ENCODE data around the gene RGS6.

Gene RGS6

DNA sequence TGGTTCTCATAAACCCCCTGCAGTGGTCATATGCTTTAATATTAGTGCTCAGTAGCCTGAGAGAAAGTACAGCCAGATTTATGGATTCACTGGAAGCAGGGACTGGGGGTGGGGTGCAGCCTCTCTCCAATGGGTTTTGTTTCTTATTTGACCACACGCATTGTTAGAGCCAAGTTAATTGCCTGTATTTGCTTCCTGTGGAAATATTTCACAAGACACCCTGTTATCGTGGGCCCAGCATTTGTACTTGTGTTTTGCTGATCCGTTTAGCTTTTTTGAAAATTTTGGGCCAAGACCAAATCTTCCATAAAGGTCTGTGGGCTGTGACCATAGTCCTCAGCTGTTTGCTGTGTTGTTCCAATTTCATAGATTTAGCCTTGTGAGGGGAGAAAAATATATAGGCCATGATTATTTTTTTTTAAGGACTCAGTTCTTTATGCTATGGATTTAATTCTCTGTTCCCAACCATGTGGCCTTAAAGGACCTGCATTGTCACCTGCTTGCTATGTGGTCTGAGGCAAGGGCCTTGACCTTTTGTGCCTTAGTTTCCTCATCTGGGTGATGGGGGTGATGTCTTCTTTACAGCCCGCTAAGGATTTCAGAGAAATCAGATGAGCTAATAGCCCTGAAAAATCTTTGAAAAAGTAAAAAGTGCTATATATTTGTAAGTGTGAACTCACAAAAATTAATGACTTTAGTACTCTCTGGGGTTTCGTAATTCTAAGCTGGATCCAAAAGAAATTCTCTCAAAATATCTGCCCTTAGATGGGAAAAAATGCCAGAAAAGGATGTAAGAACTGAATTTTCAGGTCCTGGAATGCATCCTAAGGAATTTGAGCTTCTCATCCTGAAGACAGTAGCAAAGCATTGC, 591.4 kb downstream of the RGS6 start:
- CTCF ChIA-PET, result interaction anchor here (0.8 kb wide), 1 partner anchor 9 kb away, joined by 4 read pairs; no protein-coding TSS in a partner anchor
- POLR2A ChIA-PET, result no interaction called here
- TF ChIP-seq ZNF384 (IDR thresholded peaks at IDR 0.05) (no peak), FOXM1 (IDR thresholded peaks at IDR 0.05; ENCODE audit: borderline replicate concordance) (no peak), TARDBP (IDR thresholded peaks at IDR 0.05) (no peak), NFRKB (IDR thresholded peaks at IDR 0.05) (no peak), SP1 (IDR thresholded peaks at IDR 0.05) (no peak), ARNT (IDR thresholded peaks at IDR 0.05) (no peak), BHLHE40 (IDR thresholded peaks at IDR 0.05; ENCODE audit: borderline replicate concordance) (no peak), HDGF (IDR thresholded peaks at IDR 0.05; ENCODE audit: borderline replicate concordance) (no peak), CTBP1 (IDR thresholded peaks at IDR 0.05; ENCODE audit: borderline replicate concordance) (no peak), L3MBTL2 (conservative IDR thresholded peaks at IDR 0.05) (no peak), FOXA1 (IDR thresholded peaks at IDR 0.05) (no peak), FOXK2 (IDR thresholded peaks at IDR 0.05) (no peak)
- no peak for DNase-seq (ENCODE audit: extremely low spot score)

DNA sequence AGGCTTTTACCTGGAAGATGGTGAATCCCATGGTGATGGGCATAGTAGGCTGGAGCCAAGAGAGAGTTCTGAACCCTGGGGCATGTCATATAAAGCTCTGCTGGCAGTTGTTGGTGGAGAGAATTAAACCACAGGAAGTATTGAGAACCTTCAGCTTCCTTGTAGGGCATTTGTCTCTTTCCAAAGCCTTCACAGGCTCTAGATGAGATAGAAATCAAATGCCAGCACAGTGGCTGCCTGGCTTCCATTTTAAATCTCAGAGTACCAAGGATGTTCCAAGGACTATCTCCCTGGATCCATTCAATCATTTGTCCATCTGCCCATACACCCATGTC, 592.0 kb downstream of the RGS6 start:
- ChIA-PET POLR2A (no interaction called here), CTCF (interaction anchor here (0.8 kb wide), 1 partner anchor 10 kb away, joined by 4 read pairs; no protein-coding TSS in a partner anchor)
- DNase-seq (ENCODE audit: extremely low spot score), result no peak
- TF ChIP-seq FOXK2 (IDR thresholded peaks at IDR 0.05), result no peak
- TF ChIP-seq CTBP1 (IDR thresholded peaks at IDR 0.05; ENCODE audit: borderline replicate concordance), result no peak
- no peak for TF ChIP-seq L3MBTL2 (conservative IDR thresholded peaks at IDR 0.05)

DNA sequence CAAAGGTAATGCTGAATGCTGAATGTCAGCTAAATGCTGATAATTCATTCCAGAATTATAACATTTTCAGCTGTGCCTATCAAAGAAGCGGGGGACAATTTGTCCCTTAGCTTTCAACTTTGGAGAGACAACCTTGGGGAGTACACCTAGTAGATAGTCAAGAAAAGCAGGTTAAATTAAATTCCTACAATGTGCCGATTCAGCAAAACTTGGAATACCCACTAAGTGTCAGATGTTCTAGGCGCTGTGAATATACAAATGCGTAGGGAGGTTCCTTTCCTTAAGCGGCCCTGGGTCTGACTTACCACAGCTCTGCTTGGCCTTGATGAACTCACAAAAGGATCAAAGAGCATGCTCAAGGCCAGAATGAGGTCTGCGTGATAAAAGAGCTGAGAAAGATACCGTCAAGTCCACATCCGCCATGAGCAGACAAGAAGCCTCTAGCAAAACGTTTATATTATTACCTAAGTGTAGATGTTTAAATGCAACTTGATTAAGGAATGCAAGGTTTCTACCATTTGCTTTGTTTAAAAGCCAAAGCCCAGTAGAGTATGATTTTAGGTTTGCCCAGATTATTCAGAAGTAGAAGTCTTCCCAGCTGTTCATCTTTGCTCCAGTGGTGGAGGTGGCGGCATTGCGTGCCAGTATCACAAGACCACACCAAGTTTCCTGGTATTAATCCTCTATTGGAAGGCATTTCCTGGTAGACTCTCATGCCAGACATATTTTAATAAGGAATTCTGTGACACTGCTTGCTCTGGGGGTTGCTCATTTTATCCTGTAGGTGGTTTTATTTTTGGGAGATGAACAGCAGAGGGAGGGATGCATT, 593.1 kb downstream of the RGS6 start:
- ChIA-PET CTCF (no interaction called here), POLR2A (no interaction called here)
- DNase-seq (ENCODE audit: extremely low spot score), result no peak
- TF ChIP-seq ZNF384 (IDR thresholded peaks at IDR 0.05) (no peak), FOXM1 (IDR thresholded peaks at IDR 0.05; ENCODE audit: borderline replicate concordance) (no peak), LEF1 (IDR thresholded peaks at IDR 0.05; ENCODE audit: borderline replicate concordance) (no peak), NFRKB (IDR thresholded peaks at IDR 0.05) (no peak), ELF4 (IDR thresholded peaks at IDR 0.05) (no peak), L3MBTL2 (conservative IDR thresholded peaks at IDR 0.05) (no peak)

DNA sequence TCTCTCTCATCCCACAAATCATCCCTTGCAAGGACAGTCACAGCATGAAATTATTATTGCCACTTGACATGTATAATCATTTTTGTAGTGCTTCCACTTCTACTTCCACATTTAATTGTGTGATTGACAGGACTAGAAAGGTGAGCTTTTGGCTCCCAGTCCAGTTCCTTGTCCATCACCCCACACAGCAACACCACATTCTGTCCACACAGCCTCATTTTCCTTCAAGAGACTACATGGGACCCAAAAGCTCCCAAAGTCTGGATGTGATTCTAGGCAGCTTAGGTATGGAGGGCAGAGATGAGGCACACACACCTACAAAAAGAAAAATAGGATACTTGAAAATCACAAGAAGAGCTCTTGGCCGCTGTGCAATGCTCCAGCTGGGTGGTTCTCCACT, 595.4 kb downstream of the RGS6 start:
- DNase-seq (ENCODE audit: extremely low spot score), result no peak
- ChIA-PET CTCF (interaction anchor here (0.6 to 1.3 kb wide), 3 partner anchors 8 to 14 kb away, joined by 3 to 4 read pairs (median 3); no protein-coding TSS in a partner anchor), POLR2A (no interaction called here)
- TF ChIP-seq HDGF (IDR thresholded peaks at IDR 0.05; ENCODE audit: borderline replicate concordance), result no peak
- TF ChIP-seq, protein P1, sequence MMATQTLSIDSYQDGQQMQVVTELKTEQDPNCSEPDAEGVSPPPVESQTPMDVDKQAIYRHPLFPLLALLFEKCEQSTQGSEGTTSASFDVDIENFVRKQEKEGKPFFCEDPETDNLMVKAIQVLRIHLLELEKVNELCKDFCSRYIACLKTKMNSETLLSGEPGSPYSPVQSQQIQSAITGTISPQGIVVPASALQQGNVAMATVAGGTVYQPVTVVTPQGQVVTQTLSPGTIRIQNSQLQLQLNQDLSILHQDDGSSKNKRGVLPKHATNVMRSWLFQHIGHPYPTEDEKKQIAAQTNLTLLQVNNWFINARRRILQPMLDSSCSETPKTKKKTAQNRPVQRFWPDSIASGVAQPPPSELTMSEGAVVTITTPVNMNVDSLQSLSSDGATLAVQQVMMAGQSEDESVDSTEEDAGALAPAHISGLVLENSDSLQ (IDR thresholded peaks at IDR 0.05), result peak; percentile 55

DNA sequence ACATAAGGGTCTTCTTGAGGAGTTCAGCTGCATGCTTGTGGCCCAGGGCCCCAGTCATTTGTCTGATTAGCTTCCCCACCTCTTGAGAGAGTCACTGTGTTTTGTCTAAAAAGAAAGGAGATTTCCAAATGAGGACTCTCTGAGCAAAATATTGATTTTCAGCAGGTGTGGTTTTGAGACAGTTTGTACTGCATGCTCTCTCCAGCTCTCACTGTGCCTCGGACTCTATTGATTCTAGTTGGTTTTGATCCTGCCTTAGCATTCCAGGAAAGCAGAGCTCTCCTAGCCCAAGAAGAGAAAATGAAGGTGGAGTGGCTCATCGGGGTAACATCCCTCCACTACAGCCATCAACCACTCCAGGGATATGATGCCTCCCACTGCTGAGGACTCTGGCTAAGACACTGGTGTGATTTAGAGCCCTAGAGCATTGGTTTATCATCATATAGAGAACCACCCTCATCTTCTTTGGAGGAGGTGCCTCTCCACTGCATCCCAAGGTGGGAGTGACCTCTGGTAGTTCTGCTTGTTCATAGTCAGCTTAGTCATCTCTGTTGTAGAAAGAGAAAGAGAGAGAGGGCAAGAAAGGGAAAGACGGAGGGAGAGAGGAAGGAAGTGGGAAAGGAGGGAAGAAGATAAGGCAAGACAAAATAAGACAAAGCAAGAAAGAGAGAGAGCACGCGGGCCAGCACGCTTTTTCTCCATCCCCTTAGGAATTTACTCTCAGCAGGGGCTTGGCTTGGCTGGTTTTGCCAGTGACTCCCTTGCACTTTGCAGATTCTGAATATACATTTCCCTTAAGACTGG, 596.0 kb downstream of the RGS6 start:
- ChIA-PET POLR2A (no interaction called here), CTCF (interaction anchor here (0.6 to 1.3 kb wide), 3 partner anchors 9 to 483 kb away, joined by 3 to 5 read pairs (median 4); no protein-coding TSS in a partner anchor)
- TF ChIP-seq SUZ12 (IDR thresholded peaks at IDR 0.05) (no peak), ZNF384 (IDR thresholded peaks at IDR 0.05) (no peak), HDGF (IDR thresholded peaks at IDR 0.05; ENCODE audit: borderline replicate concordance) (no peak), TARDBP (IDR thresholded peaks at IDR 0.05) (no peak), FOXM1 (IDR thresholded peaks at IDR 0.05; ENCODE audit: borderline replicate concordance) (no peak), NFRKB (IDR thresholded peaks at IDR 0.05) (no peak), CTBP1 (IDR thresholded peaks at IDR 0.05; ENCODE audit: borderline replicate concordance) (no peak), FOXK2 (IDR thresholded peaks at IDR 0.05) (no peak), LEF1 (IDR thresholded peaks at IDR 0.05; ENCODE audit: borderline replicate concordance) (no peak), ELF4 (IDR thresholded peaks at IDR 0.05) (no peak), ARNT (IDR thresholded peaks at IDR 0.05) (no peak), L3MBTL2 (conservative IDR thresholded peaks at IDR 0.05) (no peak), SP1 (IDR thresholded peaks at IDR 0.05) (no peak), FOXA1 (IDR thresholded peaks at IDR 0.05) (no peak), BHLHE40 (IDR thresholded peaks at IDR 0.05; ENCODE audit: borderline replicate concordance) (no peak)
- TF ChIP-seq, protein P1 (IDR thresholded peaks at IDR 0.05), result no peak
- DNase-seq (ENCODE audit: extremely low spot score), result no peak

DNA sequence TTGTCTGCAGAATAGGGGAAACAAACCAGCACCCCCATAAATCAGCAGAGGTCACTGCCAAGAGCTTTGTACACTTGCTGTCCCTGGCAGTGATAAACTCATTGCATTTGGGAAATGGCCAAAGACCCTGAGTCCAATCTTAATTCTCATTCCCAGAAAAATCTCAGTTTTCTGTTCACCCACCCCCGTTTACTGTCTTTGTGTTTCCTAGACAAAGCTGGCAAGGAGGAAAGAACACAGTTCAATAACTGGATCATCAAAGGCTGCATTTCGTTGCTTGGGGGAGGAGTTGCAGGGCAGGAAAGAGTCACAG, 596.6 kb downstream of the RGS6 start:
- DNase-seq (ENCODE audit: extremely low spot score), result no peak
- ChIA-PET CTCF (no interaction called here), POLR2A (no interaction called here)
- TF ChIP-seq LEF1 (IDR thresholded peaks at IDR 0.05; ENCODE audit: borderline replicate concordance) (no peak), NFRKB (IDR thresholded peaks at IDR 0.05) (no peak)
- TF ChIP-seq, protein P1 (IDR thresholded peaks at IDR 0.05), result no peak
